HG03558 (cell line): Measurements from ENCODE around the gene PSIP1.
A peak's percentile ranks its signal among the peaks of the same experiment; 100 is the strongest.
"Not testable (repeated sequence)": the region's sequence is repeated elsewhere in the genome, so short reads cannot be mapped to it uniquely, and the experiment has no call there.

Experiments used
- ATAC-seq: cut with Tn5 transposase; IDR thresholded peaks from one replicate; pipeline ENCODE4 v1.9.1; 2021; ENCODE audit warnings: moderate number of reproducible peaks; ENCODE audit not compliant: unreplicated experiment; ENCODE audit errors: extremely low read depth

The PSIP1 gene

DNA sequence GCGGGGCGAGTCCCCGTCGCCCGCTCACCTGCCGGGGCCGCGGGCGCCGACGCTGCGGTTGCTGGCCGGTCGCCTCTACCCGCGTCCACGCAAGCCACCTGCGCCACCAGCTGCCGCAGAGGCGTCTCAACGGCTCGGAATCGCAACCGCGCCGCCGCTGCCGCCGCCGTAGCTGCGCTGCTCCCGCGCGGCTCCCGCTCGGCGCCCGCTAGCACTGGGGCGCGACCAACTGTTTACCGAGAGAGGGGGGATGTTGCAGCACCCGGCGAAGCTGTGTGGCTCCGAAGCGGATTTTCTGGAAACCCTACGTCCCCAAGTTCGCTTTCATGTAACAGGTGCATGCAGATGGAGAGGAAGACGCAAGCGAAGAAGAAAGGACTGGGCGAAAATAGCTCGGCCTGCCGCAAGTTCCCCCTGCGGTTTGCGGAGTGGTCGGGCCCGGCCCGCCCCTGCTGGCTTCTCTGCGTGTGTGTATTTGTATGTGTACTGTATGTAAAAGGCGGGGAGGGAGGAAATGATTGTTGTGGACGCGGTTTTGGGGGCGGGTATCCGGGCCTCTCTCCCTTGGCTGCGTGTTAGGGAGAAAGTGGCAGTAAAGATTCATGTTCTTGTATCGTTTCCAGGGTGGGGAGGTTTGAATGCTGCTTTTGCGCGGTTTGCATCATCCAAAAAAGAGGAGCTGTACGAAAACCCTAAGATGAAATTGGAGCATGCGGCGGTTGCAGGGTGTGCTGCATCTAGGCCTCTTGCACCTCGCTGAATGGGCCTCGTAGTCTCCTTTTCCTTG, at the start of gene PSIP1:
Gene PSIP1, minus strand, starts transcription at position 182 of the 787 bp plus-strand sequence. CDS start 782 bp downstream, outside the sequence.
- ATAC-seq: peak; percentile 63

DNA sequence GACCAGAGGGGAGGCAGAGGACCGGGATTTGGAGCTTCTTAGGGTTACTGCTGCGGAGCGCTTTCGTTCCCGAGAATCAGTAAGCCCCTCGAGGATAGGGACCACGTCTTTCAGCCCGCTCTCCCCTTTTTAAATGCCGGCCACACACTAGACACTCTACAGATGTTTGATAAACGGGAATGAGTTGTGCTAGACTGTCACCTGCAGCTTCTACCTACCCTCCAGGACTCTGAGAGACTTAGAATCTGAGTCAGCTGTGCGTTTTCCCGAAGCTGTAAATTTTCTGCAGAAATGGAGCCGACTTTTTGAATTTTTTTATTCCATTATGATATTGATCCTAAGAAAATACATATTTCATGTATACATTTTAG, 42.7 kb upstream of the PSIP1 start:
- ATAC-seq: peak; percentile 6

DNA sequence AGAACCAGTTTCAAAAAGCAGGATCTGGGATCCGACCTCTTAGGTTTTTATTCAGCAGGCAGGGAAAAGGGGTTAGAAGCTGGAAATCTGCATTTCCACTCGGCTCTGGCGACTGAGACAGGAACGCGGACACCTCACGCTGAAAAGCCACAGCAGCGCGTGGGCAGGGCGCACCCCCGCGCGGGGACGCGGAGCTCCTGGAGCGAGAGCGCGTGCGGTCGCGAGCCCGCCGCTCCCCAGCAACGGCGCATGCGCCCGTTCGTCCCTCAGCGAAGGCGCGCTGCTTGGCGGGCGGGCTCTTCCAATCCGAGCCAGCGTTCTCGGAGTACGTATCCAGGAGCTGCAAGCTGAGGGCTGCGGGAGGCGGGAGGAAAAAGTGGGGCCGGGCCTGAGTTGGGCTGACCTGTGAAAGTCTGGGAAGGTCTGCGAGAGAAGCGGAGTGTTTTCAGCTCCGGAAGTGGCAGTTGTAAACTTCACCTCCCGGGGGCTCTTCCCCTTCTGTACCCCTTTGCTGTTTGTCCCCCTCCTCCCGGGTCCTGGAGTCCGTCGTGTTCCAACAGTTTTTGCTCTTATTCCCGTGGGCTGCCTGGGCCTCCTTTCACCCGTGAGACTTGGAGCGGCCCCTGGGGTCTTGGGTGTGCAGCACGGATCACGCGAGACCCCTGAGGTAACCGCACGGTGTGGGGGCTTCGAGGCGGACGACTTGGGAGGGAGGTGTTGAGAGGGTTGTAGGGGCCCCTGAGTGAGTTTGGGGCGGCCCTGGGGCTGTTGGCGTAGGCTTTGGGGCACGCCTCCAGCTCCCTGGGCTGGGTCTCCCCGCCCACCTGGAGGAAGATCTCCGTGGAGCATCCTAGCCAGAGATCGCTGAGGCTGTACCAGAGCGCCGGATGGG, 42.1 kb upstream of the PSIP1 start, which contains the start of gene CCDC171:
Gene CCDC171, plus strand, starts transcription at position 408 of the 892 bp plus-strand sequence. CDS start 11,046 bp downstream, outside the sequence.
- peak; percentile 63 for ATAC-seq

DNA sequence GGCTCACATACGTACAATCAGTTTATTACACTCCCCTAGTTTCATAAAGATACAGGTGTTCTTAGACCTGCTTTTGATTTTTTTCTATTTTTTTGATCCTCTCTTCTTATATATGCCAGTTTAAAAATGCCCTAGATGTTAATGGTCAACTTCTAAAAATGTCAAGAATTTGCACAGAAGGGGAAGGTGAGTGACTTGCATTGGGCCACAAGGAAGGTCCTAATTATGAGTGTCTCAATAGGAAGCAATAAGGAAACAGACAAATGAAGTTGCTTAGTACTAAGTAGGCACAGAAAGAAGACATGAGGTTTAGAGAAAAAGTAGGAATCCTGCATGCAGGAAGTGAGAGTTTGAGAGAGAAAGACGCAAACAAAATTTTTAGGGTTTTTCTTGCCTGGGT, 38.8 kb upstream of the PSIP1 start:
- no peak for ATAC-seq

DNA sequence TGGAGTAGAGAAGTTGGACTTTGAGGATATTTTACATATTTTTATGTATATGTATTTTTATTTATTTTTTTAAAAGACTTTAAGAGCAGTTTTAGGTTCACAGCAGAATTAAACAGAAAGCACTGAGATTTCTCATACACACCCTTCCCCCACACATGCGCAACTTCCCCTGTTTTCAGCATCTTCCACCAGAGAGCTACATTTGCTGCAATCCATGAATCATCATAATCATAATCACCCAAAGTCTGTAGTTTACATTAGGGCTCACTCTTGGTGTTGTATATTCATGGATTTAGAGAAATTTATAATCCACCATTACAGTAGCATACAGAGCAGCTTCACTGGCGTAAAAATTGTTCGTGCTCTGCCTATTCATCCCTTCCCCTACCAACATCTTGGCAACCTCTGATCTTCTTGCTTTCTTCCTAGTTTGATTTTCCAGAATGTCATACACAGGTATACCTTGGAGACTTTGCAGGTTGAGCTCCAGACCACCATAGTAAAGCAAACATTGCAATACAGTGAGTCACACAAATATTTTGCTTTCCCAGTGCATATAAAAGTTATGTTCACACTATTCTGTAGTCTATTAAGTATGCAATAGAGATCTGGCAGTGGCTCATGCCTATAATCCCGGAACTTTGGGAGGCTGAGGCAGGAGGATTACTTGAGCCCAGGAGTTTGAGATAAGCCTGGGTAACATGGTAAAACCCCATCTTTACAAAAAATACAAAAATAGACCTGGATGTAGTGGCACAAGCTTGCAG, 32.5 kb upstream of the PSIP1 start:
- ATAC-seq: no peak

DNA sequence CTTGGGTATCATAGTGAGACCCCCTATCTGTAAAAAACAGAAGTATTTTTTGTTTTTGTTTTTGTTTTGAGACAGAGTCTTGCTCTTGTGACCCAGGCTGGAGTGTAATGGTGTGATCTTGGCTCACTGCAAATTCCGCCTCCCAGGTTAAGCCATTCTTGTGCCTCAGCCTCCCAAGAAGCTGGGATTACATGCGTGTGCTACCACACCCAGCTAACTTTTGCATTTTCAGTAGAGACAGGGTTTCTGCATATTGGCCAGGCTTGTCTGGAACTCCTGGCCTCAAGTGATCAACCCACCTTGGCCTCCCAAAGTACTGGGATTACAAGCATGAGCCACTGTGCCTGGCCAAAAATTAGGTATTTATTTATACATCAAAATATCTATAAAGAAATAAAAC, 31.9 kb upstream of the PSIP1 start:
- no peak for ATAC-seq

DNA sequence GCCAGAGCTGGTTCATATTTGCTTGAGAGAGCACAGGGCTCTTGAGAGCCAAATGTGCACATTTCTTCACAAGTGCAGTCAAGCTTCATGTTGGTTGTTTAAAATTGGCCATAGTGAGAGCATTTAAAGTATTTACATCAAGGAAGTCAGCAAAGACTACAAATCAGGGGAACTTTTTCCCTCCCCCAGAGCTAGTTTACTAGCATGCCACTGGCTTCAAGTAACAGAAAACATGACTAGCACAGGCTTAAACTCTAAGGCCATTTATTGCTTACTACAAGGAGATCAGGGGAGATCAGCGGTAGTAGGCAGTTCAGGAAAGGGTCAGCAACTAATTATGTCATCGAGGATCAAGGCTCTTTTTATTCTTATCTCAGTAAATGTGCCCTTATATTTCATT, 31.1 kb upstream of the PSIP1 start:
- ATAC-seq: no peak

DNA sequence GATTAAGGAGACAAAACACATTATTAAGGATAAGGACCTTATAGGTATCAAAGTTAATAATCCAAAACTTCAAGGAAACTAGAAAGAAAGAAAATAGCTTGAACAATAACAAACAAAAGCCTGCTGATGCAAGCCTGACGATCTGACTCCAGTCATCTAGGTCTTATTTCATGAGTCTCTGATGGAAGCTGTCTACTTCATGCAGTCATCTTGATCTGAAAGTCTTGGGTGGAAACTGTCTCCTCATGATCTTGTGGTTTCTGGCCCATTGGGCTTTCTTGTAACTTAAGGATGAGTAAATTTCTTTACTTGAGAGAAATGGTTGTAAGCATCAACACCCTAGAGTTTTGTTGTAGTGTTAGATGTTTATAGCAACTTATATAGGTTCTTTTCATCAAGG, 20.6 kb upstream of the PSIP1 start:
- peak; percentile 24 for ATAC-seq

DNA sequence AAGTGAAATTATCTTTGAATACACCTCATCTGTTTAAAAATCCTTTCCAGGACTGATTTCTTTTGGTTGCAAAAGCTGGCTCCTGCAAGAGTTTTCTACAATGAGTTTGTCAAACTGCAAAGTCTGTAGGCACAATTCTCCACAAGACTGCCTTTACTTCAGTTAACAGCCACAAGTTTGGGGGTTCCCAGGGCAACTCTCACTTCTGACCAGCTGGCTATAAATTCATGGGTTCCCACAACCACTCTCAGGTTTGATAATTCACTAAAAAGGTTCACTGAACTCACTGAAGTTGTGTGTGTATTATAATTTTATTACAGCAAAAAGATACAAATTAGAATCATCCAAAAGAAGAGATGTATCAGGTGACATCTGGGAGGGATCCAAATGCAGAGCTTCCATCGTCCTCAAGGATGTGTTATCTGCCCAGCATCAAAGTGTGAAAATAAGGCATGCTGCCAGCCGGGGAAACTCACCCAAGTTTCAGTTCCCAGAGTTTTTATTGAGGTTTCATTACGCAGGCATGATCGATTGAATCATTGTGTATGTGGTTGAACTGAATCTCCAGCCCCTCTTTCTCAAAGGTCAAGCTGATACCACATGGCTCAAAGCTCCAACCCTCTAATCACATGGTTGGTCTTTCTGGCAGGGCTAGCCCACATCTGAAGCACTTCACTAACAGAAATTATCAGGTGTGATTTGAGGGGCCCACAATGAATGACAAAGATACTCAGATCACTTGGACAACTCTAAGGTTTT, 19.0 kb upstream of the PSIP1 start:
- peak; percentile 77 for ATAC-seq

DNA sequence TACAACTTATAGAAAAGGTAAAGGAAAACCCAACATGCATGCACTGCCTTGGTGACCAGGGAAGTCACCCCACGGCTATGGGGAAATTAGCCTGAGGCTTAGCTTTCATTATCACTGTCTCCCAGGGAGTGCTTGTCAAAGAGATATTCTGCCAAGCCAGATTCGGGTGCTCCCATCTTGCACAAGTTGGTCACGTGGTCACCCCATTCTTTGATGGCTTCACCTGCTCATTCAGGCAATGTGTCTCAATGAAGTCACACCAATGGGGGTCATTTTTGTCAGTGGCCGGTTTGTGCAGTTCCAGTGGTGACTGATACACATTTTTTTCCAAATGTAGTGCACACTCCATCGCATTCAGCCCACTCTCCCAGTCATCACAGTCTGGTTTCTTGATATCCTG, 16.3 kb upstream of the PSIP1 start:
- not testable (repeated sequence) for ATAC-seq

DNA sequence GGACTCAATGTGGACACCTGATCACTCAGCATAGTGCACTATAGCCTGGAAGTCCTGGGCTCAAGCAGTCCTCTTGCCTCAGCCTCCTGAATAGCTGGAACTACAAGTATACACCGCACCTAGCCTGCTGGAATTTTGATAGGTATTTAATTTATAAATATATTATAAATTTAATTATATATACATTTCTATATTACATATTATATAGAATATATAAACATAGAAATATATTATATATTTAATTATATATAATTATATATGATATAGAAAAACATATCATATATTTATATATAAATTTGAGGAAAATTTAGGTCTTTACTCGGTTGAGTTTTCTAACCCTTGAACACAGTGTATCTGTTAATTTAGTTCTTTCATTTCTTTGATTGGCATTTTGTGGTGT, 15.2 kb upstream of the PSIP1 start:
- no peak for ATAC-seq

DNA sequence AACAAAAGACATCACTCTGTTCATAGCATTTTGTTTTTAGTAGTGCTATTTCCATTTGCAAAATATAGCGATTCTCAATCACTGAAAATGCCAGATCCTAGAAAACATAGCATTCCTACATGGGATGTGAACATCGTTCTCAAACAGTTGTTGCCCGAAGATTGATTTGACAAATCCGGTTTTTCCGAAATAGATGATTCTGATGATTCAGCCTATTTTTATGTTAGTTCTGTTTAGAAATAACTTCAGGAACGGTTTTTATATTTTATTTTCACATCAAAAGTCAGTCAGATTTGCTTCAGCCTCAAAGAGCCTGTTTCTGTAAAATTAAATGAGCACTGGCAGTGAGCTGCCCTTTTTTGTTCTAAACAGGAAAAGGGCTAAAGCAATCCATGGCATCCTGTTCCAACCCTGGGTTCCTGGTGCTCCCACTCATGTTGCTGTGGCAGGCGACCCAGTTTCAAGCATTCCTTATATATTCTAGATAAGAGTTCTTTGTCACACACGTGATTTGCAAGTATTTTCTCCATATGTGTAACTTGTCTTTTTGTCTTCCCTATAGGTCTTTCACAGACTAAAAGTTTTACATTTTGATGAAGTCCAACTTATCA, 14.2 kb upstream of the PSIP1 start:
- ATAC-seq: no peak

DNA sequence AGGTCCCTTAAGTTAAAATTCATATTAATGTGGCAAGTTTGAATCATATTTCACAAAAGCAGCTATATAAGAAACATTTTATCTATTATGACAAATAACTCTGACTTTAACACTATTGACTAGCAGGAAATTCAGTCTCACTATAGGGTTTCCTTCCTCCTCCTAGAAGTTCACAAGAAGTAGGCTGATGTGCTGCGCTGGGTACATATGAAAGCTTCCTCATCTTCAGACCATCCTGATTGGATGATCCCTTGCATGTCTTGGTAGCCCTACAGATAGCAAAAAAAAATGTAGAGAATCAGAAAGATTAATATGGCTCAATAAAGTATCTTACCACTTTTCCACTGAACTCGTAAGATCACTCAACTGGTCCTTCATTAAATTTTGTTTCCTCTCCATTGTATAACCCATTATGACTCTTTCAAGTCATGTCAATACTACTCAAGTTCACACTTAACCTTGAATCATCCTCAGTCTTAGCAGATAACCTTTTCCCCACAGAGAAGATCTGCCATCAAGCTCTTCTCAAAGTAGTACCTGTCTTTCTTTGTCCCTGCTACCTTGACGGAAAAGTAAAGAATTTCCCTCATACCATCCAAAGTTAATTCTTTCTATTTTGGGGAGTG, 11.5 kb upstream of the PSIP1 start:
- no peak for ATAC-seq

DNA sequence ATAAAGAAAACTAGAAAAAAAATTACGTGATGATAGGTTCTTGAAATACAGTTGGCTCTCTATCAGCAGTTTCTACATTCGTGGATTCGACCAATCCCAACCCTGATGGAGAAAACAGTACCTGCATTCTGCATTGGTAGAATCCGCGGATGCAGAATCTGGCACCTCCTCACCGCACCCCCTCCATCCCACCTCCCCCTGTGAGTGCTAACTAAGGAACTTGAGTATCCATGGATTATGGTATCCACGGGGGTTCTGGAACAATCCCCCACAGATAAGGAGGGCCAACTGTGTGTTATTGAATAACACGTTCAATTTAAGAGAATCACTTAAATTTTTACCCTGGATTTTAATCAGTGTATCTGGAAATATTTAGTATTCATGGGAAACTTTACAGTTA, 10.5 kb upstream of the PSIP1 start:
- no peak for ATAC-seq

DNA sequence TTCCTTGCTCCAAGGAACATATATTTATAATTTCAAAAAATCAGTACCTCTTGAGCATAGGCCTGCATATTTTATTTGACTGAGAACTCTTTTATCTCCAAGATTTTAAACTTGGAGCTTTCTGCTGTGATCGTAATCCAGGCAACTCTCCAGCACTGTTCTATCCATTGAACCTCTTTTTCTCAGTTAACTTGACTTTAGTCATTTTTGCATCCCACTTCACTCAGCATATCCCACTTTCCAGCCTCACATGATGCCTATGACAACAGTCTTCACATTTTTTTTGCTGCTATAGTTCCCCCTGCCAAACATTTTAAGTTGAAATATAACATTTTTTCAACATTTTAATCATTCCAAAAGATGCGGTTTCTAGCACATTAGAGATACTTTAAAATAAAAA, 9.1 kb upstream of the PSIP1 start:
- ATAC-seq: no peak

DNA sequence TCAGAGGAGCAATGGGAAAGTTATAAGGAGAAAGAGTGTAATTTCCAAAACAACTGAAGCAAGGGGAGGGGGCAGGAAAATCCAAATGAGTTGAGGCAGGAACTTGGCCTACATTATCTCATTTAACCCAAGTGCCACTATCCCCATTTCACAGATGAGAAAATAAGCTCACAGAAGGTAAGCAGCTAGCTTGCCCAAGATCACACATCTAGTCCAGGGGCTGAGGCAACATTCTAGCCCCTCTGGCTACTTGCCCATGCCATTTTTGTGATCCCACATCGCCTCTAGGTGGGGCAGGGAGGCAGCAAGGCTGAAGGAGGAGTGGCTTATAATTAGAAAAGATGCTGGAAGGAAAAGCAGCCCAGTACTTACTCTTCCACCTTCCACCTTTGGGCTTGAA, 2.6 kb upstream of the PSIP1 start:
- ATAC-seq: no peak

DNA sequence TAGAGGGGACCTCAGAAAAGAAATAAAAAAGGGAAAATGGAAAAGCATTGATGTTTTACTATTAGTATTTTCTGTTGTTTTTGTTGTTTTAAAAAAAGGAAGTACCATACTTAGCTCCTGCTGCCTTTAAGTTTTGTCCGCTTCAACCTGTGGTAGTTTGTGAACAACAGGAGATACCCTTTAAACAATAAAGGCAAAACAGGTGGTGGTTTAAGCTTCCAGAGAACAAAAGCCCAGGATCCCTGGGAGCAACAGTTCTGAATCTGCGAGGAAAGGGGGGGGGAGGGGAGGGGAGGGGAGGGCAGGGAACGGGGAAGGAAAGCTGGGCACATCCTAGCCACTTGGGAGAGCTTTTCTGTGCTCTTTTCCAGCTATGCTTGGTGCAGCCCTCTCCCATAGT, 2.1 kb upstream of the PSIP1 start:
- no peak for ATAC-seq

DNA sequence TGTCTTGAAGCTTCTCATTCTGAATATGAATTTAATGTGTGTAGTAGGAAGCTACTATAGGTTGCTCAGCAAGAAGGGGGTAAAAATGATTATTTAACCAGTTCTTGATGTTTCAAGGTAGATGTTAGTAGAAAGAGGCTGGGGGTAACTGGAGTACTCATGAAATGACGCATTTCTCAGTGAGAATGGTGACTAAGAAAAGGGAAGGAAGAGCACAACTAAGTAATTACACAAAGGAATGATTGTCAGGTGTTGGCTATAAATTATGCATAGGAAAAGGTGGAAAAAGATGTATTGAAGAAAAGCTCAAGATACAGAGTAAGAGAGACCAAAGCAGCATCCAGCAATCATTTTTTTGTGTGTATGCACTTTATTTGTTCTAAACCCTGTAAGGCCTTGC, 1.4 kb upstream of the PSIP1 start:
- ATAC-seq: no peak
